Smooth muscle cell (in vitro differentiated cells): Measurements from ENCODE around the gene GNL1. TPM values are rescaled to one million over a fixed set of nuclear protein-coding genes. Genes with fewer than 3 reads are reported as not detected.

ENCODE experiments used
- DNase-seq: peaks from one replicate; lab custom pipeline; 2025; ENCODE audit not compliant: unreplicated experiment; lab: John Stamatoyannopoulos, UW
- H2AFZ ChIP-seq: fragments of 200-600 bp; sonication (generic); 2 replicates; pipeline ENCODE4 v1.6.0; 2016; ENCODE audit warnings: antibody characterized with exemption, low read depth, mild to moderate bottlenecking
- H3F3A ChIP-seq: fragments of 200-600 bp; sonication (generic); 2 replicates; pipeline ENCODE4 v1.6.0; 2017; ENCODE audit warnings: antibody characterized with exemption, low read depth
- H3K27ac ChIP-seq: fragments of 200-600 bp; sonication (generic); 2 replicates; pipeline ENCODE4 v1.5.1; 2016; ENCODE audit warnings: low read depth, mild to moderate bottlenecking
- H3K27me3 ChIP-seq: fragments of 200-600 bp; sonication (generic); 2 replicates; pipeline ENCODE4 v1.6.1; 2016; ENCODE audit warnings: low read depth, mild to moderate bottlenecking
- H3K36me3 ChIP-seq: fragments of 200-600 bp; sonication (generic); 2 replicates; pipeline ENCODE4 v1.5.1; 2016; ENCODE audit warnings: low read depth
- H3K4me1 ChIP-seq: fragments of 200-600 bp; sonication (generic); 2 replicates; pipeline ENCODE4 v1.5.1; 2016; ENCODE audit warnings: low read depth
- H3K4me2 ChIP-seq: fragments of 200-600 bp; sonication (generic); 2 replicates; pipeline ENCODE4 v1.6.0; 2016; ENCODE audit warnings: mild to moderate bottlenecking
- H3K4me3 ChIP-seq: fragments of 200-600 bp; sonication (generic); 2 replicates; pipeline ENCODE4 v1.5.1; 2016; ENCODE audit warnings: mild to moderate bottlenecking
- H3K79me2 ChIP-seq: fragments of 200-600 bp; sonication (generic); 2 replicates; pipeline ENCODE4 v1.6.0; 2016; ENCODE audit warnings: low read depth, mild to moderate bottlenecking
- H3K9ac ChIP-seq: fragments of 200-600 bp; sonication (generic); 2 replicates; pipeline ENCODE4 v1.6.0; 2016; ENCODE audit warnings: low read depth
- H3K9me3 ChIP-seq: fragments of 200-600 bp; sonication (generic); replicated peaks from 2 replicates; pipeline ENCODE4 v1.5.1; 2016; ENCODE audit warnings: low read depth
- H4K20me1 ChIP-seq: fragments of 200-600 bp; sonication (generic); 2 replicates; pipeline ENCODE4 v1.6.0; 2016; ENCODE audit warnings: low read depth
- WGBS: methylation state at CpG from one replicate; pipeline ENCODE4 v1.1.7; 2016; ENCODE audit warnings: low lambda C conversion rate; 5-methylcytosine and 5-hydroxymethylcytosine counted together
- polyA plus RNA-seq: library from polyadenylated mRNA; unstranded; fragments of >200 nt; fragmentation: Nextera tagmentation; extraction: Ambion mirVana; gene quantifications from 2 replicates; pipeline ENCODE4 v1.2.1, GENCODE V29; 2016
- total RNA-seq: library from RNA; depleted of rRNA; stranded (reverse); fragments of >200 nt; gene quantifications from 2 replicates; pipeline ENCODE4 v1.2.3, GENCODE V29; 2014
- TF ChIP-seq, protein P1 (sequence below): fragments of 200-600 bp; sonication (generic); IDR thresholded peaks from 2 replicates; pipeline ENCODE4 v1.5.1; 2017; ENCODE audit warnings: borderline replicate concordance, mild to moderate bottlenecking, antibody characterized with exemption; ENCODE audit not compliant: insufficient read depth, poor library complexity, severe bottlenecking

The GNL1 gene
- total and polyA plus RNA-seq, 2 experiments from 2014 or later: 16.5 to 104 TPM

DNA sequence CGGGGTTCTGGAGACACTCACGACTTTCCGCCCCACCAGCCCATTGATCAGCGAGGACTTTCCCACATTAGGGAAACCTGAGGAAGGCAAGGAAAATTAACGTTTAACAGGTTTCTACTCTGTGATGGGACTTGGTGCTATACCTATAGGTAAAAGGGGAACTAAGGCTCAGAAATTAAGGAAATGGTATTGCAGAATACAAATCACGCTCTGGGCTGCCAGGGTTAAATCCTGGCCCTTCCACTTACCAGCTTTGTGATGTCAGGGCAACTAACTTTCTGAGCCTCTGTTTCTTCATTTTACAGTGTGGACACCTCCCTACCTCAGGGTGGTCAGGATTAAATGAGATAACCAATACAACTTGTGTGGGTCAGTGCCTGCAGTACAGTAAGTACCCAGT is 8.8 kb downstream of the GNL1 start:
- H3K4me2 ChIP-seq: no peak overlapping the region
- no peak for DNase-seq
- H3K36me3 ChIP-seq: no peaks in the 10 kb centered on the region
- H2AFZ ChIP-seq: no peak overlapping the region
- no peak overlapping the region for H3K27ac ChIP-seq
- TF ChIP-seq, protein P1, sequence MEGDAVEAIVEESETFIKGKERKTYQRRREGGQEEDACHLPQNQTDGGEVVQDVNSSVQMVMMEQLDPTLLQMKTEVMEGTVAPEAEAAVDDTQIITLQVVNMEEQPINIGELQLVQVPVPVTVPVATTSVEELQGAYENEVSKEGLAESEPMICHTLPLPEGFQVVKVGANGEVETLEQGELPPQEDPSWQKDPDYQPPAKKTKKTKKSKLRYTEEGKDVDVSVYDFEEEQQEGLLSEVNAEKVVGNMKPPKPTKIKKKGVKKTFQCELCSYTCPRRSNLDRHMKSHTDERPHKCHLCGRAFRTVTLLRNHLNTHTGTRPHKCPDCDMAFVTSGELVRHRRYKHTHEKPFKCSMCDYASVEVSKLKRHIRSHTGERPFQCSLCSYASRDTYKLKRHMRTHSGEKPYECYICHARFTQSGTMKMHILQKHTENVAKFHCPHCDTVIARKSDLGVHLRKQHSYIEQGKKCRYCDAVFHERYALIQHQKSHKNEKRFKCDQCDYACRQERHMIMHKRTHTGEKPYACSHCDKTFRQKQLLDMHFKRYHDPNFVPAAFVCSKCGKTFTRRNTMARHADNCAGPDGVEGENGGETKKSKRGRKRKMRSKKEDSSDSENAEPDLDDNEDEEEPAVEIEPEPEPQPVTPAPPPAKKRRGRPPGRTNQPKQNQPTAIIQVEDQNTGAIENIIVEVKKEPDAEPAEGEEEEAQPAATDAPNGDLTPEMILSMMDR: no peak
- no peaks in the 10 kb centered on the region for H3K4me1 ChIP-seq
- no peaks in the 10 kb centered on the region for H4K20me1 ChIP-seq
- no peak overlapping the region for H3K9ac ChIP-seq
- no peaks in the 10 kb centered on the region for H3K27me3 ChIP-seq
- no peak overlapping the region for H3K4me3 ChIP-seq
- WGBS: 96% methylated on average over 6 of the region's 6 CpGs
- peaks cover 13% of the 10 kb centered on the region for H3F3A ChIP-seq
- no peaks in the 10 kb centered on the region for H3K9me3 ChIP-seq
- H3K79me2 ChIP-seq: no peaks in the 10 kb centered on the region

- Histone ChIP-seq H2AFZ (no peak overlapping the region), H3K36me3 (no peaks in the 10 kb centered on the region), H3K9me3 (no peaks in the 10 kb centered on the region), H3K4me2 (no peak overlapping the region), H3F3A (peaks cover 13% of the 10 kb centered on the region), H3K9ac (no peak overlapping the region), H3K27ac (no peak overlapping the region), H3K27me3 (no peaks in the 10 kb centered on the region), H4K20me1 (no peaks in the 10 kb centered on the region), H3K4me1 (peaks cover 4% of the 10 kb centered on the region), H3K4me3 (no peak overlapping the region), H3K79me2 (no peaks in the 10 kb centered on the region)
- TF ChIP-seq, protein P1: peak; percentile 73
- WGBS: 37% methylated on average over 6 of the region's 6 CpGs
- no peak for DNase-seq
Observed at GRCh38 chr6:30544666-30545272, 11.5 kb downstream of the GNL1 start.

DNA sequence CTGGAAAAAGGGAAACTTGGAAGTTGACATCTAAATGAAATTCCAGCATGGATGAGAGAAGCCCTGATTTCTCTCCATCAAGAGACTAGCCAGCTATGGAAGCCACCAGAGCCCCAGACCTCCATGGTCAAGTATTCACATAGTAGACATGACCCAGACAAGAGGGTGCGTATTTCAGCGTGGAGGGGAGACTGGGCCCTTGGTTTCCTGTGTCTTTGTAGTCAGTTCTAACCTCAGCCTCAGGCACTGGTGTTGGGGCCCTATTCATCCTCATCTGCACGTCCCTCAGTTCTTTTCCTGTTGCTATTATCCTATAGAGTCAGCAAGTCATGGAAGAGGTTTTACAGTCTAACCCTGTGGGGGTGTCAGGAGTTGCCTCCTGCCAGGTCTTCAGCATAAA is 12.5 kb downstream of the GNL1 start:
- 95% methylated on average over 3 of the region's 3 CpGs for WGBS
- no peaks in the 10 kb centered on the region for H3K9me3 ChIP-seq
- no peak overlapping the region for H3K27ac ChIP-seq
- TF ChIP-seq, protein P1: no peak
- no peak for DNase-seq
- no peak overlapping the region for H3K4me3 ChIP-seq
- H3K36me3 ChIP-seq: no peaks in the 10 kb centered on the region
- peaks cover 13% of the 10 kb centered on the region for H3F3A ChIP-seq
- no peak overlapping the region for H3K9ac ChIP-seq
- H4K20me1 ChIP-seq: no peaks in the 10 kb centered on the region
- no peak overlapping the region for H3K4me2 ChIP-seq
- H2AFZ ChIP-seq: no peak overlapping the region
- peaks cover 4% of the 10 kb centered on the region for H3K4me1 ChIP-seq
- no peaks in the 10 kb centered on the region for H3K27me3 ChIP-seq
- no peaks in the 10 kb centered on the region for H3K79me2 ChIP-seq

DNA sequence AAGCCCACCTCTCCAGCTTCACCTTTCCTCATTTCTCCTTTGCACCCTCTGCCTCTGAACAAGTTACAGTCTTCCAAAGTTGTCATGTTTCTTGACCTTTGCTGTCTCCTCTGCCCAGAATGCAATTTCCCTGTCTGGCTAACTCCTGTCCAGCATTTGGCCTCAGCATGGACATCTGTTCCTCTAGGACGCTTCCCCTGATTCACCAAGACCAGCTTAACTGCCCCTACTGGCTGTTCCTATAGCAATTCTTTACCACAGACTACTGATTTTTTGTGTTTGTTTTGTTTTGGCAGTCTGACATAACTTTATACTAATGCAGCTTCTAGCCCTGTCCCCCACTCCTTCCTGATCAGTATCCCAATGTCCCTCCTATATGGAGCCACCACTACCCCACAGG is 13.4 kb downstream of the GNL1 start:
- no peak for DNase-seq
- no peak overlapping the region for H3K9ac ChIP-seq
- peaks cover 13% of the 10 kb centered on the region for H3F3A ChIP-seq
- H4K20me1 ChIP-seq: no peaks in the 10 kb centered on the region
- H3K9me3 ChIP-seq: no peaks in the 10 kb centered on the region
- 88% methylated on average over 1 of the region's 1 CpG for WGBS
- H3K4me3 ChIP-seq: no peak overlapping the region
- no peak overlapping the region for H3K27ac ChIP-seq
- no peak overlapping the region for H2AFZ ChIP-seq
- H3K4me1 ChIP-seq: peaks cover 4% of the 10 kb centered on the region
- no peaks in the 10 kb centered on the region for H3K27me3 ChIP-seq
- H3K79me2 ChIP-seq: no peaks in the 10 kb centered on the region
- TF ChIP-seq, protein P1: no peak
- H3K4me2 ChIP-seq: no peak overlapping the region
- no peaks in the 10 kb centered on the region for H3K36me3 ChIP-seq
